B cell (primary cell): ENCODE data around the gene IPCEF1.

Experiments used
- CTCF ChIP-seq: fragments of 200-600 bp; IDR thresholded peaks from one replicate; pipeline ENCODE4 v1.8.0; 2022; ENCODE audit warnings: antibody characterized with exemption, mild to moderate bottlenecking
- EZH2 ChIP-seq: IDR thresholded peaks from 2 replicates; pipeline ENCODE4 v1.6.1; 2012; ENCODE audit warnings: borderline replicate concordance, low read depth, mild to moderate bottlenecking, moderate library complexity, low read length; ENCODE audit not compliant: insufficient read depth, poor library complexity, severe bottlenecking

GRCh38 chr6:154169193-154169847, 187.3 kb downstream of the IPCEF1 start:
- TF ChIP-seq CTCF (no peak), EZH2 (no peak)
